HepG2 (cell line): ENCODE measurements around the gene PPCS. TPM values are rescaled to one million over a fixed set of nuclear protein-coding genes. Genes with fewer than 3 reads are reported as not detected.

ENCODE experiments used
- AFF4 ChIP-seq: sonication (generic); formaldehyde crosslinking; IDR thresholded peaks from 2 replicates; pipeline ENCODE4 v1.4.0; 2020; ENCODE audit warnings: missing genetic modification reagents
- ATRX ChIP-seq: sonication (generic); formaldehyde crosslinking; IDR thresholded peaks from 2 replicates; pipeline ENCODE4 v1.4.0; 2020; ENCODE audit warnings: missing genetic modification reagents, borderline replicate concordance
- CBFB ChIP-seq: sonication (generic); formaldehyde crosslinking; IDR thresholded peaks from 2 replicates; pipeline ENCODE4 v1.4.0; 2020; ENCODE audit warnings: missing genetic modification reagents
- CC2D1A ChIP-seq: sonication (generic); formaldehyde crosslinking; IDR thresholded peaks from 2 replicates; pipeline ENCODE4 v1.8.1; 2023; ENCODE audit warnings: mild to moderate bottlenecking, missing genetic modification reagents
- FOXA3 ChIP-seq: IDR thresholded peaks from 2 replicates; pipeline ENCODE4 v1.6.1; 2016; ENCODE audit warnings: missing genetic modification reagents, missing compliant biosample characterization
- GZF1 ChIP-seq: sonication (generic); formaldehyde crosslinking; IDR thresholded peaks from 2 replicates; pipeline ENCODE4 v1.5.1; 2020; ENCODE audit warnings: mild to moderate bottlenecking, missing genetic modification reagents
- HNRNPL ChIP-seq: fragments of 200-400 bp; formaldehyde crosslinking; IDR thresholded peaks from 2 replicates; pipeline ENCODE4 v1.6.1; 2017; ENCODE audit warnings: mild to moderate bottlenecking, low read depth, low read length
- KDM1A ChIP-seq: IDR thresholded peaks from 2 replicates; pipeline ENCODE4 v1.6.1; 2016; ENCODE audit warnings: missing compliant biosample characterization
- POLR2A ChIP-seq, 2 experiments: IDR thresholded peaks; 2 replicates each; pipeline ENCODE4 v1.6.1; 2011; ENCODE audit warnings: low read depth in 2 of 2, low read length in 2 of 2, mild to moderate bottlenecking in 1 of 2, moderate library complexity in 1 of 2; ENCODE audit not compliant: insufficient read depth in 1 of 2
- RARA ChIP-seq: IDR thresholded peaks from 2 replicates; pipeline ENCODE4 v1.6.1; 2016; ENCODE audit warnings: missing genetic modification reagents, missing compliant biosample characterization
- SMARCC2 ChIP-seq: fragments of 450-650 bp; IDR thresholded peaks from 2 replicates; pipeline ENCODE4 v1.6.1; 2017; ENCODE audit warnings: antibody characterized with exemption, mild to moderate bottlenecking
- SRF ChIP-seq: IDR thresholded peaks from 2 replicates; pipeline ENCODE4 v1.6.1; 2011; ENCODE audit warnings: mild to moderate bottlenecking, low read depth, low read length, moderate library complexity
- SRSF9 ChIP-seq: fragments of 200-400 bp; formaldehyde crosslinking; IDR thresholded peaks from 2 replicates; pipeline ENCODE4 v1.6.1; 2018; ENCODE audit warnings: borderline replicate concordance, mild to moderate bottlenecking, low read depth, low read length; ENCODE audit not compliant: insufficient read depth, poor library complexity, severe bottlenecking
- SUZ12 ChIP-seq: fragments of 150-350 bp; IDR thresholded peaks from 2 replicates; pipeline ENCODE4 v1.6.1; 2014; ENCODE audit warnings: low read depth, low read length
- ZBTB34 ChIP-seq: sonication (generic); formaldehyde crosslinking; IDR thresholded peaks from 2 replicates; pipeline ENCODE4 v1.8.0; 2022; ENCODE audit warnings: mild to moderate bottlenecking, missing genetic modification reagents
- ZNF431 ChIP-seq: sonication (generic); formaldehyde crosslinking; IDR thresholded peaks from 2 replicates; pipeline ENCODE4 v1.9.0; 2022; ENCODE audit warnings: missing genetic modification reagents, low read depth, mild to moderate bottlenecking, borderline replicate concordance
- polyA plus RNA-seq, 8 experiments: library from polyadenylated mRNA; depleted of rRNA in 3 of 8; stranded (reverse) in 7 of 8; unstranded in 1 of 8; fragments of >200 nt; fragmentation: Illumina TruSeq in 4 of 8; extraction: Trizol in 4 of 8; gene quantifications; 2 replicates each; pipeline versions ENCODE4 v1.2.1 to v1.2.3, GENCODE V29; 2011 to 2016; ENCODE audit warnings: low read depth in 4 of 8, missing spikeins in 1 of 8, mixed read lengths in 1 of 8; ENCODE audit not compliant: insufficient read depth in 1 of 8
- total RNA-seq, 5 experiments: library from RNA; depleted of rRNA; stranded (reverse); fragments of >200 nt; fragmentation: Illumina TruSeq; extraction: Trizol; gene quantifications; 2 replicates each; pipeline ENCODE4 v1.2.3, GENCODE V29; 2016; ENCODE audit warnings: low read depth in 1 of 5
- TF ChIP-seq, protein P1 (sequence below): fragments of 450-650 bp; IDR thresholded peaks from 2 replicates; pipeline ENCODE4 v1.6.1; 2017
- TF ChIP-seq, protein P2 (sequence below): sonication (generic); formaldehyde crosslinking; IDR thresholded peaks from 2 replicates; pipeline ENCODE4 v1.5.0; 2020; ENCODE audit warnings: mild to moderate bottlenecking, missing genetic modification reagents
- TF ChIP-seq, protein P3 (sequence below): sonication (generic); formaldehyde crosslinking; IDR thresholded peaks from 2 replicates; pipeline ENCODE4 v1.4.0; 2020; ENCODE audit warnings: missing genetic modification reagents

The PPCS gene
- total and polyA plus RNA-seq, 2 of the 13 experiments (the other 11 are each of a cell fraction or from before 2014, with no cell fraction given): 13.4 to 38.9 TPM

- TF ChIP-seq, protein P1, sequence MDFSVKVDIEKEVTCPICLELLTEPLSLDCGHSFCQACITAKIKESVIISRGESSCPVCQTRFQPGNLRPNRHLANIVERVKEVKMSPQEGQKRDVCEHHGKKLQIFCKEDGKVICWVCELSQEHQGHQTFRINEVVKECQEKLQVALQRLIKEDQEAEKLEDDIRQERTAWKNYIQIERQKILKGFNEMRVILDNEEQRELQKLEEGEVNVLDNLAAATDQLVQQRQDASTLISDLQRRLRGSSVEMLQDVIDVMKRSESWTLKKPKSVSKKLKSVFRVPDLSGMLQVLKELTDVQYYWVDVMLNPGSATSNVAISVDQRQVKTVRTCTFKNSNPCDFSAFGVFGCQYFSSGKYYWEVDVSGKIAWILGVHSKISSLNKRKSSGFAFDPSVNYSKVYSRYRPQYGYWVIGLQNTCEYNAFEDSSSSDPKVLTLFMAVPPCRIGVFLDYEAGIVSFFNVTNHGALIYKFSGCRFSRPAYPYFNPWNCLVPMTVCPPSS: no peak
- TF ChIP-seq ZNF431 (CRISPR knock-in tag) (no peak), ZBTB34 (no peak), POLR2A (IDR thresholded peaks at IDR 0.05; ENCODE audit: insufficient read depth in 1 of 2, low read depth in 2 of 2, low read length in 2 of 2) (0 out of 4 replicates have a peak, but pooled peaks of 1 of the 2 experiments have one; percentile 31), FOXA3 (peak; percentile 34; the same call in 1 of the 2 replicates), SMARCC2 (no peak), CC2D1A (no peak), RARA (CRISPR knock-in tag) (no peak), SRSF9 (no peak), CBFB (peak; percentile 61; the same call in 1 of the 2 replicates), GZF1 (CRISPR knock-in tag) (no peak), AFF4 (CRISPR knock-in tag) (no peak), SRF (no peak), KDM1A (no peak), HNRNPL (no peak), SUZ12 (no peak), ATRX (CRISPR knock-in tag) (no peak)
- TF ChIP-seq, protein P2, sequence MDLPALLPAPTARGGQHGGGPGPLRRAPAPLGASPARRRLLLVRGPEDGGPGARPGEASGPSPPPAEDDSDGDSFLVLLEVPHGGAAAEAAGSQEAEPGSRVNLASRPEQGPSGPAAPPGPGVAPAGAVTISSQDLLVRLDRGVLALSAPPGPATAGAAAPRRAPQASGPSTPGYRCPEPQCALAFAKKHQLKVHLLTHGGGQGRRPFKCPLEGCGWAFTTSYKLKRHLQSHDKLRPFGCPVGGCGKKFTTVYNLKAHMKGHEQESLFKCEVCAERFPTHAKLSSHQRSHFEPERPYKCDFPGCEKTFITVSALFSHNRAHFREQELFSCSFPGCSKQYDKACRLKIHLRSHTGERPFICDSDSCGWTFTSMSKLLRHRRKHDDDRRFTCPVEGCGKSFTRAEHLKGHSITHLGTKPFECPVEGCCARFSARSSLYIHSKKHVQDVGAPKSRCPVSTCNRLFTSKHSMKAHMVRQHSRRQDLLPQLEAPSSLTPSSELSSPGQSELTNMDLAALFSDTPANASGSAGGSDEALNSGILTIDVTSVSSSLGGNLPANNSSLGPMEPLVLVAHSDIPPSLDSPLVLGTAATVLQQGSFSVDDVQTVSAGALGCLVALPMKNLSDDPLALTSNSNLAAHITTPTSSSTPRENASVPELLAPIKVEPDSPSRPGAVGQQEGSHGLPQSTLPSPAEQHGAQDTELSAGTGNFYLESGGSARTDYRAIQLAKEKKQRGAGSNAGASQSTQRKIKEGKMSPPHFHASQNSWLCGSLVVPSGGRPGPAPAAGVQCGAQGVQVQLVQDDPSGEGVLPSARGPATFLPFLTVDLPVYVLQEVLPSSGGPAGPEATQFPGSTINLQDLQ (CRISPR knock-in tag): no peak
- TF ChIP-seq, protein P3, sequence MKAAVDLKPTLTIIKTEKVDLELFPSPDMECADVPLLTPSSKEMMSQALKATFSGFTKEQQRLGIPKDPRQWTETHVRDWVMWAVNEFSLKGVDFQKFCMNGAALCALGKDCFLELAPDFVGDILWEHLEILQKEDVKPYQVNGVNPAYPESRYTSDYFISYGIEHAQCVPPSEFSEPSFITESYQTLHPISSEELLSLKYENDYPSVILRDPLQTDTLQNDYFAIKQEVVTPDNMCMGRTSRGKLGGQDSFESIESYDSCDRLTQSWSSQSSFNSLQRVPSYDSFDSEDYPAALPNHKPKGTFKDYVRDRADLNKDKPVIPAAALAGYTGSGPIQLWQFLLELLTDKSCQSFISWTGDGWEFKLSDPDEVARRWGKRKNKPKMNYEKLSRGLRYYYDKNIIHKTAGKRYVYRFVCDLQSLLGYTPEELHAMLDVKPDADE (CRISPR knock-in tag): no peak
These were observed 6.8 kb downstream of the PPCS start, which contains the start of gene CCDC30 (continued) for GRCh38 chr1:42462828-42463763.
